HEK293 (cell line): ENCODE measurements around the gene CHERP.

Experiments used
- CTCF ChIA-PET: fragments of 350-600 bp; formaldehyde crosslinking; extraction: SDS; loops from one replicate; lab custom pipeline; 2021; ENCODE audit warnings: antibody characterized with exemption; lab: Yijun Ruan, JAX
- POLR2A ChIA-PET: fragments of 300-600 bp; formaldehyde crosslinking; extraction: SDS; loops from one replicate; lab custom pipeline; 2020; ENCODE audit warnings: antibody characterized with exemption, inconsistent platforms; lab: Yijun Ruan, JAX
- H3K27ac ChIP-seq: fragments of 200-500 bp; sonication (Bioruptor generic); 2 replicates; pipeline ENCODE4 v1.5.1; 2014; ENCODE audit warnings: low read depth, low read length, control low read depth, inconsistent platforms; ENCODE audit errors: extremely low read depth
- H3K36me3 ChIP-seq, 2 experiments: fragments of 200-500 bp in 1 of 2; sonication (Bioruptor generic) in 1 of 2; 1 replicate in 1 of 2; 2 replicates in 1 of 2; pipeline ENCODE4 v1.5.1; 2014 to 2017; ENCODE audit warnings: inconsistent platforms in 2 of 2, low read length in 2 of 2; ENCODE audit not compliant: control insufficient read depth in 2 of 2, insufficient read depth in 1 of 2
- H3K4me1 ChIP-seq: fragments of 200-500 bp; sonication (Bioruptor generic); 2 replicates; pipeline ENCODE4 v1.5.1; 2014; ENCODE audit warnings: mild to moderate bottlenecking, low read length, inconsistent platforms; ENCODE audit not compliant: control insufficient read depth, insufficient read depth
- H3K4me3 ChIP-seq: 2 replicates; pipeline ENCODE4 v1.5.1; 2011; ENCODE audit warnings: low read depth, mild to moderate bottlenecking, control low read depth, low read length, moderate library complexity
- H3K9me3 ChIP-seq: fragments of 200-500 bp; sonication (Bioruptor generic); 2 replicates; pipeline ENCODE4 v1.5.1; 2014; ENCODE audit warnings: low read depth, low read length, inconsistent platforms; ENCODE audit not compliant: control insufficient read depth, insufficient read depth
- INSM2 ChIP-seq: fragments of 450-650 bp; formaldehyde crosslinking; IDR thresholded peaks from 2 replicates; pipeline ENCODE4 v1.5.1; 2016; ENCODE audit warnings: missing biosample characterization, missing genetic modification characterization
- ZBTB11 ChIP-seq: fragments of 450-650 bp; formaldehyde crosslinking; conservative IDR thresholded peaks from 2 replicates; pipeline ENCODE4 v1.5.1; 2016; ENCODE audit warnings: low read depth, missing biosample characterization, missing genetic modification characterization
- ZBTB17 ChIP-seq: fragments of 450-650 bp; formaldehyde crosslinking; IDR thresholded peaks from 2 replicates; pipeline ENCODE4 v1.5.1; 2016; ENCODE audit warnings: missing biosample characterization, missing genetic modification characterization
- ZIC2 ChIP-seq: fragments of 450-650 bp; formaldehyde crosslinking; IDR thresholded peaks from 2 replicates; pipeline ENCODE4 v1.5.1; 2016; ENCODE audit warnings: missing biosample characterization, missing genetic modification characterization
- ZNF16 ChIP-seq: fragments of 450-650 bp; formaldehyde crosslinking; IDR thresholded peaks from 2 replicates; pipeline ENCODE4 v1.5.1; 2016; ENCODE audit warnings: low read depth, missing biosample characterization, missing genetic modification characterization
- ZNF19 ChIP-seq: fragments of 450-650 bp; formaldehyde crosslinking; IDR thresholded peaks from 2 replicates; pipeline ENCODE4; 2016; ENCODE audit warnings: missing biosample characterization, missing genetic modification characterization, low read depth
- ZNF391 ChIP-seq: fragments of 450-650 bp; formaldehyde crosslinking; IDR thresholded peaks from 2 replicates; pipeline ENCODE4 v1.5.1; 2016; ENCODE audit warnings: low read depth, missing biosample characterization, missing genetic modification characterization, borderline replicate concordance
- ZNF624 ChIP-seq: fragments of 450-650 bp; formaldehyde crosslinking; IDR thresholded peaks from 2 replicates; pipeline ENCODE4 v1.5.1; 2017; ENCODE audit warnings: missing biosample characterization, missing genetic modification characterization
- ZNF707 ChIP-seq: fragments of 450-650 bp; formaldehyde crosslinking; IDR thresholded peaks from 2 replicates; pipeline ENCODE4 v1.5.1; 2016; ENCODE audit warnings: missing biosample characterization, missing genetic modification characterization
- ZNF837 ChIP-seq: fragments of 450-650 bp; formaldehyde crosslinking; IDR thresholded peaks from 2 replicates; pipeline ENCODE4 v1.5.1; 2016; ENCODE audit warnings: missing biosample characterization, missing genetic modification characterization
- ZSCAN23 ChIP-seq: fragments of 450-650 bp; formaldehyde crosslinking; IDR thresholded peaks from 2 replicates; pipeline ENCODE4 v1.5.1; 2016; ENCODE audit warnings: missing biosample characterization, missing genetic modification characterization
- ZSCAN30 ChIP-seq: fragments of 450-650 bp; IDR thresholded peaks from 2 replicates; pipeline ENCODE4 v1.5.1; 2018; ENCODE audit warnings: missing biosample characterization, mild to moderate bottlenecking, missing genetic modification characterization, moderate library complexity
- TF ChIP-seq, protein P1 (sequence below): fragments of 450-650 bp; formaldehyde crosslinking; IDR thresholded peaks from 2 replicates; pipeline ENCODE4 v1.5.1; 2016; ENCODE audit warnings: missing biosample characterization, missing genetic modification characterization
- TF ChIP-seq, protein P2 (sequence below): fragments of 450-650 bp; formaldehyde crosslinking; IDR thresholded peaks from 2 replicates; pipeline ENCODE4 v1.5.1; 2016; ENCODE audit warnings: missing biosample characterization, missing genetic modification characterization
- TF ChIP-seq, protein P3 (sequence below): fragments of 450-650 bp; formaldehyde crosslinking; IDR thresholded peaks from 2 replicates; pipeline ENCODE4 v1.5.1; 2017; ENCODE audit warnings: missing biosample characterization, missing genetic modification characterization

CHERP gene

GRCh38 chr19:16518061-16518460, 24.2 kb downstream of the CHERP start (continued):
- TF ChIP-seq ZBTB11 (no peak), ZNF707 (no peak), ZSCAN23 (tag by site-specific recombination) (no peak), ZNF837 (tag by site-specific recombination) (no peak)
- TF ChIP-seq, protein P1, sequence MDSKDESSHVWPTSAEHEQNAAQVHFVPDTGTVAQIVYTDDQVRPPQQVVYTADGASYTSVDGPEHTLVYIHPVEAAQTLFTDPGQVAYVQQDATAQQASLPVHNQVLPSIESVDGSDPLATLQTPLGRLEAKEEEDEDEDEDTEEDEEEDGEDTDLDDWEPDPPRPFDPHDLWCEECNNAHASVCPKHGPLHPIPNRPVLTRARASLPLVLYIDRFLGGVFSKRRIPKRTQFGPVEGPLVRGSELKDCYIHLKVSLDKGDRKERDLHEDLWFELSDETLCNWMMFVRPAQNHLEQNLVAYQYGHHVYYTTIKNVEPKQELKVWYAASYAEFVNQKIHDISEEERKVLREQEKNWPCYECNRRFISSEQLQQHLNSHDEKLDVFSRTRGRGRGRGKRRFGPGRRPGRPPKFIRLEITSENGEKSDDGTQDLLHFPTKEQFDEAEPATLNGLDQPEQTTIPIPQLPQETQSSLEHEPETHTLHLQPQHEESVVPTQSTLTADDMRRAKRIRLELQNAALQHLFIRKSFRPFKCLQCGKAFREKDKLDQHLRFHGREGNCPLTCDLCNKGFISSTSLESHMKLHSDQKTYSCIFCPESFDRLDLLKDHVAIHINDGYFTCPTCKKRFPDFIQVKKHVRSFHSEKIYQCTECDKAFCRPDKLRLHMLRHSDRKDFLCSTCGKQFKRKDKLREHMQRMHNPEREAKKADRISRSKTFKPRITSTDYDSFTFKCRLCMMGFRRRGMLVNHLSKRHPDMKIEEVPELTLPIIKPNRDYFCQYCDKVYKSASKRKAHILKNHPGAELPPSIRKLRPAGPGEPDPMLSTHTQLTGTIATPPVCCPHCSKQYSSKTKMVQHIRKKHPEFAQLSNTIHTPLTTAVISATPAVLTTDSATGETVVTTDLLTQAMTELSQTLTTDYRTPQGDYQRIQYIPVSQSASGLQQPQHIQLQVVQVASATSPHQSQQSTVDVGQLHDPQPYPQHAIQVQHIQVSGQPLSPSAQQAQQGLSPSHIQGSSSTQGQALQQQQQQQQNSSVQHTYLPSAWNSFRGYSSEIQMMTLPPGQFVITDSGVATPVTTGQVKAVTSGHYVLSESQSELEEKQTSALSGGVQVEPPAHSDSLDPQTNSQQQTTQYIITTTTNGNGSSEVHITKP (tag by site-specific recombination): no peak

GRCh38 chr19:16516923-16517610, 25.2 kb downstream of the CHERP start:
- POLR2A ChIA-PET: interaction anchor here (0.6 kb wide), 1 partner anchor 407 kb away, joined by 4 read pairs; no protein-coding TSS in a partner anchor
- Histone ChIP-seq H3K4me1 (no peaks in the 10 kb centered on the region), H3K9me3 (no peaks in the 10 kb centered on the region), H3K4me3 (no peak overlapping the region), H3K36me3 (peaks cover 15 to 84% of the 10 kb centered on the region in 2 experiments), H3K27ac (no peak overlapping the region)
- CTCF ChIA-PET: interaction anchor here (0.6 to 1.6 kb wide), 3 partner anchors 10 to 111 kb away, joined by 3 to 13 read pairs (median 8); partner anchors contain the start of gene MED26
- no peak for TF ChIP-seq ZNF391 (tag by site-specific recombination)
- TF ChIP-seq ZNF16 (tag by site-specific recombination): peak; percentile 56
- TF ChIP-seq ZIC2 (tag by site-specific recombination): no peak

GRCh38 chr19:16516381-16516780, 25.9 kb downstream of the CHERP start:
- peaks cover 15 to 80% of the 10 kb centered on the region in 2 experiments for H3K36me3 ChIP-seq
- no peak overlapping the region for H3K27ac ChIP-seq
- ChIA-PET POLR2A (no interaction called here), CTCF (interaction anchor here (2.3 kb wide), 1 partner anchor 12 kb away, joined by 10 read pairs; no protein-coding TSS in a partner anchor)
- no peaks in the 10 kb centered on the region for H3K4me1 ChIP-seq
- TF ChIP-seq, protein P2, sequence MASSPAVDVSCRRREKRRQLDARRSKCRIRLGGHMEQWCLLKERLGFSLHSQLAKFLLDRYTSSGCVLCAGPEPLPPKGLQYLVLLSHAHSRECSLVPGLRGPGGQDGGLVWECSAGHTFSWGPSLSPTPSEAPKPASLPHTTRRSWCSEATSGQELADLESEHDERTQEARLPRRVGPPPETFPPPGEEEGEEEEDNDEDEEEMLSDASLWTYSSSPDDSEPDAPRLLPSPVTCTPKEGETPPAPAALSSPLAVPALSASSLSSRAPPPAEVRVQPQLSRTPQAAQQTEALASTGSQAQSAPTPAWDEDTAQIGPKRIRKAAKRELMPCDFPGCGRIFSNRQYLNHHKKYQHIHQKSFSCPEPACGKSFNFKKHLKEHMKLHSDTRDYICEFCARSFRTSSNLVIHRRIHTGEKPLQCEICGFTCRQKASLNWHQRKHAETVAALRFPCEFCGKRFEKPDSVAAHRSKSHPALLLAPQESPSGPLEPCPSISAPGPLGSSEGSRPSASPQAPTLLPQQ (tag by site-specific recombination): no peak
- TF ChIP-seq, protein P3, sequence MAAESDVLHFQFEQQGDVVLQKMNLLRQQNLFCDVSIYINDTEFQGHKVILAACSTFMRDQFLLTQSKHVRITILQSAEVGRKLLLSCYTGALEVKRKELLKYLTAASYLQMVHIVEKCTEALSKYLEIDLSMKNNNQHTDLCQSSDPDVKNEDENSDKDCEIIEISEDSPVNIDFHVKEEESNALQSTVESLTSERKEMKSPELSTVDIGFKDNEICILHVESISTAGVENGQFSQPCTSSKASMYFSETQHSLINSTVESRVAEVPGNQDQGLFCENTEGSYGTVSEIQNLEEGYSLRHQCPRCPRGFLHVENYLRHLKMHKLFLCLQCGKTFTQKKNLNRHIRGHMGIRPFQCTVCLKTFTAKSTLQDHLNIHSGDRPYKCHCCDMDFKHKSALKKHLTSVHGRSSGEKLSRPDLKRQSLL (tag by site-specific recombination): no peak
- no peak for TF ChIP-seq ZNF16 (tag by site-specific recombination)
- no peak for TF ChIP-seq ZNF391 (tag by site-specific recombination)
- TF ChIP-seq, protein P1 (tag by site-specific recombination): no peak
- TF ChIP-seq ZNF624 (tag by site-specific recombination): no peak
- no peak for TF ChIP-seq ZNF19 (tag by site-specific recombination)
- no peak for TF ChIP-seq ZSCAN30 (tag by site-specific recombination)
- TF ChIP-seq INSM2 (tag by site-specific recombination): no peak
- TF ChIP-seq ZBTB17 (tag by site-specific recombination): no peak
- TF ChIP-seq, all 188 proteins: peak for 0
- no peaks in the 10 kb centered on the region for H3K9me3 ChIP-seq
- H3K4me3 ChIP-seq: no peak overlapping the region
